GM23248 (cell line): ENCODE measurements around the gene PXMP2. TPM values are rescaled to one million over a fixed set of nuclear protein-coding genes. Genes with fewer than 3 reads are reported as not detected.

Experiments
- DNase-seq: peaks from one replicate; pipeline ENCODE4 v3.0.0-alpha.2; 2015
- H2AFZ ChIP-seq: fragments of 200-600 bp; sonication (generic); 2 replicates; pipeline ENCODE4 v1.6.1; 2016; ENCODE audit warnings: antibody characterized with exemption
- H3F3A ChIP-seq: fragments of 200-600 bp; sonication (generic); 2 replicates; pipeline ENCODE4 v1.6.1; 2016; ENCODE audit warnings: mild to moderate bottlenecking, antibody characterized with exemption, mixed run types; ENCODE audit not compliant: insufficient read depth
- H3K27ac ChIP-seq: fragments of 200-600 bp; sonication (generic); 2 replicates; pipeline ENCODE4 v1.5.1; 2016; ENCODE audit warnings: mild to moderate bottlenecking
- H3K27me3 ChIP-seq: fragments of 200-600 bp; sonication (generic); replicated peaks from 2 replicates; pipeline ENCODE4 v1.6.1; 2016; ENCODE audit warnings: mild to moderate bottlenecking; ENCODE audit not compliant: insufficient read depth
- H3K36me3 ChIP-seq: fragments of 200-600 bp; sonication (generic); 2 replicates; pipeline ENCODE4 v1.6.1; 2016; ENCODE audit warnings: low read depth, mild to moderate bottlenecking
- H3K4me1 ChIP-seq: fragments of 200-600 bp; sonication (generic); 2 replicates; pipeline ENCODE4 v1.6.1; 2016; ENCODE audit warnings: mild to moderate bottlenecking; ENCODE audit not compliant: insufficient read depth
- H3K4me2 ChIP-seq: fragments of 200-600 bp; sonication (generic); one replicate; pipeline ENCODE4 v1.6.1; 2016; ENCODE audit warnings: mild to moderate bottlenecking; ENCODE audit not compliant: unreplicated experiment
- H3K4me3 ChIP-seq: fragments of 200-600 bp; sonication (generic); 2 replicates; pipeline ENCODE4 v1.5.1; 2016; ENCODE audit warnings: mild to moderate bottlenecking
- H3K79me2 ChIP-seq: fragments of 200-600 bp; sonication (generic); 2 replicates; pipeline ENCODE4 v1.6.1; 2016; ENCODE audit warnings: mild to moderate bottlenecking; ENCODE audit not compliant: insufficient read depth
- H3K9ac ChIP-seq: fragments of 200-600 bp; sonication (generic); 2 replicates; pipeline ENCODE4 v1.6.1; 2016; ENCODE audit warnings: mild to moderate bottlenecking
- H3K9me2 ChIP-seq: fragments of 200-600 bp; sonication (generic); 2 replicates; pipeline ENCODE4 v1.6.1; 2016; ENCODE audit warnings: mixed run types, mild to moderate bottlenecking, moderate library complexity; ENCODE audit not compliant: insufficient read depth
- H3K9me3 ChIP-seq: fragments of 200-600 bp; sonication (generic); one replicate; pipeline ENCODE4 v1.6.1; 2017; ENCODE audit warnings: low read depth
- H4K20me1 ChIP-seq: fragments of 200-600 bp; sonication (generic); 2 replicates; pipeline ENCODE4 v1.6.0; 2016; ENCODE audit not compliant: insufficient read depth
- EZH2 ChIP-seq: fragments of 200-600 bp; sonication (generic); IDR thresholded peaks from 2 replicates; pipeline ENCODE4 v1.6.1; 2018; ENCODE audit warnings: antibody characterized with exemption, mild to moderate bottlenecking; ENCODE audit not compliant: insufficient read depth, poor library complexity, severe bottlenecking
- EZH2phosphoT487 ChIP-seq: fragments of 200-600 bp; sonication (generic); IDR thresholded peaks from 2 replicates; pipeline ENCODE4 v1.6.1; 2018; ENCODE audit warnings: antibody characterized with exemption, moderate library complexity, mild to moderate bottlenecking, low read depth; ENCODE audit not compliant: insufficient read depth
- WGBS, 2 experiments: methylation state at CpG; one replicate each; pipeline ENCODE4 v1.1.6; 2015 to 2017; ENCODE audit warnings: low lambda C conversion rate in 2 of 2, low coverage in 1 of 2; ENCODE audit errors: missing lambda C conversion rate in 2 of 2; 5-methylcytosine and 5-hydroxymethylcytosine counted together
- in situ Hi-C: fragments of 300-500 bp; cut with MboI; formaldehyde crosslinking; loops from 2 replicates; pipeline ENCODE4 v1.15.0; 2020
- polyA plus RNA-seq: library from polyadenylated mRNA; unstranded; fragments of >200 nt; fragmentation: Nextera tagmentation; extraction: Ambion mirVana; gene quantifications from 2 replicates; pipeline ENCODE4 v1.2.1, GENCODE V29; 2016
- total RNA-seq: library from RNA; depleted of rRNA; stranded (reverse); fragments of >200 nt; shearing (Covaris generic); gene quantifications from 2 replicates; pipeline ENCODE4 v1.2.3, GENCODE V29; 2014

The PXMP2 gene
- total and polyA plus RNA-seq, 2 experiments from 2014 or later: 28.5 to 37.2 TPM

GRCh38 chr12:132740652-132741051, 53.3 kb downstream of the PXMP2 start:
- in situ Hi-C loops: no loop called here

GRCh38 chr12:132741620-132742019, 54.2 kb downstream of the PXMP2 start:
- in situ Hi-C loops: no loop called here
- H3K9me2 ChIP-seq: no peaks in the 10 kb centered on the region
- H3K27ac ChIP-seq: no peak overlapping the region
- peaks cover 15% of the 10 kb centered on the region for H4K20me1 ChIP-seq
- H3F3A ChIP-seq: 0 out of 2 replicates have a peak, but pooled peaks cover 12% of the 10 kb centered on the region
- peaks cover 78% of the 10 kb centered on the region for H3K36me3 ChIP-seq
- H3K27me3 ChIP-seq: no peaks in the 10 kb centered on the region
- TF ChIP-seq EZH2phosphoT487 (no peak), EZH2 (no peak)
- H3K4me3 ChIP-seq: no peak overlapping the region
- H3K4me1 ChIP-seq: no peaks in the 10 kb centered on the region
- no peak overlapping the region for H2AFZ ChIP-seq
- no peaks in the 10 kb centered on the region for H3K9me3 ChIP-seq
- WGBS, 2 experiments: 90% methylated on average over 8 of the region's 8 CpGs
- peaks cover 98% of the 10 kb centered on the region for H3K79me2 ChIP-seq
- no peak overlapping the region for H3K9ac ChIP-seq
- H3K4me2 ChIP-seq: no peak overlapping the region
- DNase-seq: no peak

More at GRCh38 chr12:132740652-132741051, 53.3 kb downstream of the PXMP2 start:
- H3F3A ChIP-seq: 0 out of 2 replicates have a peak, but pooled peaks cover 12% of the 10 kb centered on the region
- no peaks in the 10 kb centered on the region for H3K27me3 ChIP-seq
- H3K36me3 ChIP-seq: peaks cover 77% of the 10 kb centered on the region
- H3K4me2 ChIP-seq: no peak overlapping the region
- H3K4me3 ChIP-seq: no peak overlapping the region
- 72 to 74% methylated on average over 11 of the region's 11 CpGs for WGBS, 2 experiments
- no peaks in the 10 kb centered on the region for H3K4me1 ChIP-seq
- no peak overlapping the region for H3K27ac ChIP-seq
- H3K9me2 ChIP-seq: no peaks in the 10 kb centered on the region
- H3K9me3 ChIP-seq: no peaks in the 10 kb centered on the region
- no peak overlapping the region for H3K9ac ChIP-seq
- no peak overlapping the region for H2AFZ ChIP-seq
- TF ChIP-seq EZH2phosphoT487 (no peak), EZH2 (no peak)
- peaks cover 97% of the 10 kb centered on the region for H3K79me2 ChIP-seq
- peaks cover 15% of the 10 kb centered on the region for H4K20me1 ChIP-seq
- no peak for DNase-seq

GRCh38 chr12:132743831-132744230, 56.4 kb downstream of the PXMP2 start:
- no peak overlapping the region for H3K4me2 ChIP-seq
- H4K20me1 ChIP-seq: peaks cover 15% of the 10 kb centered on the region
- TF ChIP-seq EZH2: no peak
- no peak for TF ChIP-seq EZH2phosphoT487
- no peaks in the 10 kb centered on the region for H3K9me3 ChIP-seq
- H3K27me3 ChIP-seq: no peaks in the 10 kb centered on the region
- no peak overlapping the region for H3K4me3 ChIP-seq
- no peak overlapping the region for H3K9ac ChIP-seq
- DNase-seq: no peak
- peaks cover 84% of the 10 kb centered on the region for H3K36me3 ChIP-seq
- H2AFZ ChIP-seq: no peak overlapping the region
- H3F3A ChIP-seq: 0 out of 2 replicates have a peak, but pooled peaks cover 12% of the 10 kb centered on the region
- H3K27ac ChIP-seq: no peak overlapping the region
- H3K79me2 ChIP-seq: peaks cover 100% of the 10 kb centered on the region
- 90% methylated on average over 13 of the region's 13 CpGs for WGBS, 2 experiments
- in situ Hi-C loops: no loop called here
- no peaks in the 10 kb centered on the region for H3K9me2 ChIP-seq
- H3K4me1 ChIP-seq: no peaks in the 10 kb centered on the region

DNA sequence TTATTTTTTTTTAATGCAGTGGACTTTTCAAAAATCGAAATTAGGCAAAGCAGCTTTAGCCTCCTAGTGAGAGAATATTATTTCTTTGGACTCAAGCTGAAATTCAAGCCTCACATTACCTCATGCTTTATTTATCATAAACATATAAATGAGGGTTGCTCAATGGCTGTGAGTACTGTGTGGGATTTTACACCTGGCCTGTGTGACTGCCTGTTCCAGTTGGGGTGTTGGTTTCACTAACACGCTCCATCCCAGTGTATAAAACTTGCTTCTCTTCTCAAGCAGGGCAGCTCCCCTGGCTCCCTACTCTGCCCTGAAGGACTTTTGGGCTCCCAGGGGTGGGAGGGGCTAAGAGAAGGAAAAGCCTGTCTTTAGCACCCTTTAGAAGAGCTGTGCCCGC, 59.2 kb downstream of the PXMP2 start:
- 94 to 95% methylated on average over 3 of the region's 3 CpGs for WGBS, 2 experiments
- Histone ChIP-seq H3K4me1 (no peaks in the 10 kb centered on the region), H3F3A (0 out of 2 replicates have a peak, but pooled peaks cover 7% of the 10 kb centered on the region), H2AFZ (no peak overlapping the region), H3K9ac (no peak overlapping the region), H3K27ac (no peak overlapping the region), H3K4me2 (no peak overlapping the region), H3K9me2 (no peaks in the 10 kb centered on the region), H3K27me3 (no peaks in the 10 kb centered on the region), H3K9me3 (no peaks in the 10 kb centered on the region), H3K79me2 (peaks cover 100% of the 10 kb centered on the region), H3K4me3 (no peak overlapping the region), H3K36me3 (peaks cover 85% of the 10 kb centered on the region), H4K20me1 (peaks cover 15% of the 10 kb centered on the region)
- no peak for DNase-seq
- TF ChIP-seq EZH2 (no peak), EZH2phosphoT487 (no peak)
- in situ Hi-C loops: no loop called here

DNA sequence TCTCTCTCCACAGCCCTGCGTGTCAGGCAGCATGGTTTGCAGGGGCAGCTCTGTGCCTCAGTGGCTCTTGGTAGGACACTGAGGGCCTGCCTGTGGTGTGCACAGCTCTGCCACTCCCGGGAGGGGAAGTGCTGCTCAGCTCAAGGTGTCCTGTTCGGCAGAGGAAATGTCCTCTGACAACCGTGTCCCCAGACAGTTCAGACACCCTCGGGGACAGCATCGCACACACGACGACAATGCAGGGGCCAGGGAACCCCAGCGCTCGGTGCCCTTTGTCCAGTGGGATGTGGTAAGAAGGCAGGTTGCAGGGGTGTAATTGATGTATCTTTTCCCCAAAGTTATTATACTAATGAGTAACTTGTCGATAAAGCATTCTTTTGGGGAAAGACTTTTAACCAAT, 60.0 kb downstream of the PXMP2 start:
- in situ Hi-C loops: no loop called here

More for the DNA sequence above, 60.0 kb downstream of the PXMP2 start:
- peaks cover 100% of the 10 kb centered on the region for H3K79me2 ChIP-seq
- no peaks in the 10 kb centered on the region for H3K4me1 ChIP-seq
- H3K9ac ChIP-seq: no peak overlapping the region
- peaks cover 12% of the 10 kb centered on the region for H4K20me1 ChIP-seq
- no peaks in the 10 kb centered on the region for H3K27me3 ChIP-seq
- no peak overlapping the region for H2AFZ ChIP-seq
- peaks cover 82% of the 10 kb centered on the region for H3K36me3 ChIP-seq
- H3K9me2 ChIP-seq: no peaks in the 10 kb centered on the region
- no peaks in the 10 kb centered on the region for H3F3A ChIP-seq
- no peak for DNase-seq
- 96 to 98% methylated on average over 11 of the region's 11 CpGs for WGBS, 2 experiments
- no peak overlapping the region for H3K4me2 ChIP-seq
- no peak overlapping the region for H3K4me3 ChIP-seq
- no peaks in the 10 kb centered on the region for H3K9me3 ChIP-seq
- no peak overlapping the region for H3K27ac ChIP-seq
- TF ChIP-seq EZH2 (no peak), EZH2phosphoT487 (no peak)
